ENCODE results near the gene PPFIA1.
"Not testable (repeated sequence)": the region's sequence is repeated elsewhere in the genome, so short reads cannot be mapped to it uniquely, and the experiment has no call there.

Gene PPFIA1

DNA sequence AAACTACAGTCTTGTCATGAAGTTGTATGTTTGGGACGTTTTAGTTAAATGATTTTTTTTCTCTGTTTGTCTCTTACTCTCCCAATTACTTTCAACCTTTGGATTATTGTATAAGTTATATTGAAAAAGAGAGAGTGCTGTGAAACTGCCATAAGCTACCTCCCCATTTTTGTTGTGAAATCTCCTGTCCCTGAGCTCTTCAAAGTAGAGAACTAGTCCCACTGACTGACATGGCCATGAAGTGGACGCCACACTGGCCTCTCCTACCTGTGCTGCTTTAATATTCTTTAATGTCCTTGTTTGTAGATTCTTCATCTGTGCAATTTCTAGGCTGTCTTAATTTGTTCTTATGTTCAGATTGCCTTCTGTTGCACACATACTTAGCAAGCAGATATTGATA, 56.3 kb downstream of the PPFIA1 start:
- Histone ChIP-seq H3K36me3 (ENCODE audit: low read depth) (peaks cover 60% of the 10 kb centered on the region), H3K4me1 (ENCODE audit: insufficient read depth, poor library complexity, severe bottlenecking) (no peaks in the 10 kb centered on the region), H3K9me3 (ENCODE audit: severe bottlenecking) (no peaks in the 10 kb centered on the region), H3K27ac (ENCODE audit: poor library complexity, severe bottlenecking) (no peak overlapping the region), H3K27me3 (ENCODE audit: insufficient read depth, poor library complexity, severe bottlenecking) (no peaks in the 10 kb centered on the region), H3K4me3 (ENCODE audit: severe bottlenecking) (no peak overlapping the region)
- TF ChIP-seq, protein P1, sequence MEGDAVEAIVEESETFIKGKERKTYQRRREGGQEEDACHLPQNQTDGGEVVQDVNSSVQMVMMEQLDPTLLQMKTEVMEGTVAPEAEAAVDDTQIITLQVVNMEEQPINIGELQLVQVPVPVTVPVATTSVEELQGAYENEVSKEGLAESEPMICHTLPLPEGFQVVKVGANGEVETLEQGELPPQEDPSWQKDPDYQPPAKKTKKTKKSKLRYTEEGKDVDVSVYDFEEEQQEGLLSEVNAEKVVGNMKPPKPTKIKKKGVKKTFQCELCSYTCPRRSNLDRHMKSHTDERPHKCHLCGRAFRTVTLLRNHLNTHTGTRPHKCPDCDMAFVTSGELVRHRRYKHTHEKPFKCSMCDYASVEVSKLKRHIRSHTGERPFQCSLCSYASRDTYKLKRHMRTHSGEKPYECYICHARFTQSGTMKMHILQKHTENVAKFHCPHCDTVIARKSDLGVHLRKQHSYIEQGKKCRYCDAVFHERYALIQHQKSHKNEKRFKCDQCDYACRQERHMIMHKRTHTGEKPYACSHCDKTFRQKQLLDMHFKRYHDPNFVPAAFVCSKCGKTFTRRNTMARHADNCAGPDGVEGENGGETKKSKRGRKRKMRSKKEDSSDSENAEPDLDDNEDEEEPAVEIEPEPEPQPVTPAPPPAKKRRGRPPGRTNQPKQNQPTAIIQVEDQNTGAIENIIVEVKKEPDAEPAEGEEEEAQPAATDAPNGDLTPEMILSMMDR (IDR thresholded peaks at IDR 0.05; ENCODE audit: poor library complexity, severe bottlenecking): no peak
- DNase-seq (ENCODE audit: low spot score) (no peak), ATAC-seq (ENCODE audit: low read depth) (no peak)

DNA sequence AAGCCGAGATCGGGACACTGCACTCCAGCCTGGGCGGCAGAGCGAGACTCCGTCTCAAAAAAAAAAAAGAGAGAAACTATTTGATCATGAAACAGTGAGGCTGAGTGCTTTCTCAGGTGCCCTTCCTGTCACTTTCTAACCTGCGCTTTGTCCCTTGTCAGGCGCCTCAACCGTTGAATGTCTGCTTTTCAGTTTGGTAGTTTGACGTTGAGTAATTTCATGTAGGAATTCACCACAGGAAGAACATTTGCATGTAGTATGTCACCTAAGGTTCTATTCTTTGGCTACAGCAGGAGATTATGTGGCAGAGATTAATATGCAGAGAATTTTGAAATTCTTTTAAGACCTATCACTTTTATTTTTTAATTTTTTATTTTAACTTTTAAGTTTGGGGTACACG, 57.2 kb downstream of the PPFIA1 start:
- TF ChIP-seq, protein P1 (IDR thresholded peaks at IDR 0.05; ENCODE audit: poor library complexity, severe bottlenecking): no peak
- Histone ChIP-seq H3K27me3 (ENCODE audit: insufficient read depth, poor library complexity, severe bottlenecking) (no peaks in the 10 kb centered on the region), H3K4me3 (ENCODE audit: severe bottlenecking) (no peak overlapping the region), H3K4me1 (ENCODE audit: insufficient read depth, poor library complexity, severe bottlenecking) (no peaks in the 10 kb centered on the region), H3K9me3 (ENCODE audit: severe bottlenecking) (no peaks in the 10 kb centered on the region), H3K27ac (ENCODE audit: poor library complexity, severe bottlenecking) (no peak overlapping the region), H3K36me3 (ENCODE audit: low read depth) (peaks cover 60% of the 10 kb centered on the region)
- ATAC-seq (ENCODE audit: low read depth) (no peak), DNase-seq (ENCODE audit: low spot score) (no peak)

DNA sequence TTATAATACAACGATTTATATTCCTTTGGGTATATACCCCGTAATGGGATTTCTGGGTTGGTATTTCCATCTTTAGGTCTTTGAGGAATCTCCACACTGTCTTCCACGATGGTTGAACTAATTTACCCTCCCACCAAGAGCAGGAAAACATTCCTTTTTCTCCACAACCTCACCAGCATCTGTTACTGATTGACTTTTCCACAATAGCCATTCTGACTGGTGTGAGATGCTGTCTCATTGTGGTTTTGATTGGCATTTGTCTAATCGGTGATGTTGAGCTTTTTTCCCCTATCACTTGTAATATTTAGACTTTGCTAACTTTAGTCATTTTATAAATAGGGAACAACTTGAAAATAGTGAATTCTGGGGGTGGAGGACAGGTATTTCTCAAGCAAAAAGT, 58.1 kb downstream of the PPFIA1 start:
- Histone ChIP-seq H3K36me3 (ENCODE audit: low read depth) (peaks cover 65% of the 10 kb centered on the region), H3K9me3 (ENCODE audit: severe bottlenecking) (no peaks in the 10 kb centered on the region), H3K27me3 (ENCODE audit: insufficient read depth, poor library complexity, severe bottlenecking) (no peaks in the 10 kb centered on the region), H3K27ac (ENCODE audit: poor library complexity, severe bottlenecking) (no peak overlapping the region), H3K4me1 (ENCODE audit: insufficient read depth, poor library complexity, severe bottlenecking) (no peaks in the 10 kb centered on the region), H3K4me3 (ENCODE audit: severe bottlenecking) (no peak overlapping the region)
- ATAC-seq (ENCODE audit: low read depth) (no peak), DNase-seq (ENCODE audit: low spot score) (no peak)
- TF ChIP-seq, protein P1 (IDR thresholded peaks at IDR 0.05; ENCODE audit: poor library complexity, severe bottlenecking): no peak

DNA sequence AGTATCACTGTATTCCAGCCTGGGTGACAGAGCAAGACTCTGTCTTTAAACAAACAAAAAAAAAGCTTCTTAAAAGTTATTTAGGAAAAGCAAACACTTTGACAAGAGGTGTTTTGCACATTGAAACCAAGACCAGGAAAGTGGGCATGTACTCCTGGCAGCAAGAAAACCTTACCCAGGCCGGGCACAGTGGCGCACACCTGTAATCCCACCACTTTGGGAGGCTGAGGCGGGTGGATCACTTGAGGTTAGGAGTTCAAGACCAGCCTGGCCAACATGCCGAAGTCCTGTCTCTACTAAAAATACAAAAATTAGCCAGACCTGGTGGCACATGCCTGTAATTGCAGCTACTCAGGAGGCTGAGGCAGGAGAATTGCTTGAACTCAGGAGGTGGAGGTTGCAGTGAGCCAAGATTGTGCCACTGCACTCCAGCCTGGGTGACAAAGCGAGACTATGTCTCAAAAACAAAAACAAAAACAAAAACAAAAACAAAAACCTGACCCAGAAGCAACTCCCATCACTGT, 60.9 kb downstream of the PPFIA1 start:
- not testable (repeated sequence) for DNase-seq (ENCODE audit: low spot score); H3K27ac ChIP-seq (ENCODE audit: poor library complexity, severe bottlenecking); H3K27me3 ChIP-seq (ENCODE audit: insufficient read depth, poor library complexity, severe bottlenecking); H3K9me3 ChIP-seq (ENCODE audit: severe bottlenecking); H3K4me3 ChIP-seq (ENCODE audit: severe bottlenecking); ATAC-seq (ENCODE audit: low read depth); H3K4me1 ChIP-seq (ENCODE audit: insufficient read depth, poor library complexity, severe bottlenecking)
- H3K36me3 ChIP-seq (ENCODE audit: low read depth): peaks cover 72% of the 10 kb centered on the region

DNA sequence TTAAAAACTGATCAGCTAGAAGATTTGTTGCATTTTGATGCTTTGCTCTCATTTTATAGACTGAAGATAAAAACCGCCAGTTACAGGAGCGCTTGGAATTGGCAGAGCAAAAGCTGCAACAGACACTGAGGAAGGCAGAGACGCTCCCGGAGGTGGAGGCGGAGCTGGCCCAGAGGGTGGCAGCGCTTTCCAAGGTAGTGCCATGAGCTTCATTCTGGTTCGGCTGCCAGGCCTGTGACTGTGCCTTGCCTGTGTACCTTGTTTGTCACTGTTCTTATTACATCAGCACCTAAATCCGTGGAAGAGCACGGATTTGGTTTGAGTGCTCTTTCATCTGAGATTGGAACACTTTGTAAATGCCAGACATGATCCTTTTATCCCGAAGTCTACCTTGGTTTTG, 61.4 kb downstream of the PPFIA1 start:
- no peak for DNase-seq (ENCODE audit: low spot score)
- Histone ChIP-seq H3K4me3 (ENCODE audit: severe bottlenecking) (no peak overlapping the region), H3K4me1 (ENCODE audit: insufficient read depth, poor library complexity, severe bottlenecking) (no peaks in the 10 kb centered on the region), H3K27me3 (ENCODE audit: insufficient read depth, poor library complexity, severe bottlenecking) (no peaks in the 10 kb centered on the region), H3K27ac (ENCODE audit: poor library complexity, severe bottlenecking) (no peak overlapping the region), H3K9me3 (ENCODE audit: severe bottlenecking) (no peaks in the 10 kb centered on the region), H3K36me3 (ENCODE audit: low read depth) (peaks cover 72% of the 10 kb centered on the region)
- ATAC-seq (ENCODE audit: low read depth): no peak
- TF ChIP-seq, protein P1 (IDR thresholded peaks at IDR 0.05; ENCODE audit: poor library complexity, severe bottlenecking): no peak

All from RWPE2 (cell line).